GM19193 (cell line): Measurements from ENCODE around the gene PTH1R.

ENCODE experiments used
- POLR2A ChIP-seq: IDR thresholded peaks from 4 replicates; pipeline ENCODE4 v1.6.1; 2011; ENCODE audit not compliant: insufficient read depth, insufficient read length; ENCODE audit errors: extremely low read depth

Gene PTH1R

GRCh38 chr3:46914849-46915248 lies 37.3 kb downstream of the PTH1R start:
- TF ChIP-seq POLR2A: no peak

- no peak for TF ChIP-seq POLR2A
Observed at GRCh38 chr3:46915297-46915822, 37.8 kb downstream of the PTH1R start.

GRCh38 chr3:46916278-46916677 lies 38.8 kb downstream of the PTH1R start:
- no peak for TF ChIP-seq POLR2A

GRCh38 chr3:46916799-46917198 lies 39.3 kb downstream of the PTH1R start:
- no peak for TF ChIP-seq POLR2A

GRCh38 chr3:46917257-46917656 lies 39.7 kb downstream of the PTH1R start:
- no peak for TF ChIP-seq POLR2A

GRCh38 chr3:46918202-46918601 lies 40.7 kb downstream of the PTH1R start:
- no peak for TF ChIP-seq POLR2A

GRCh38 chr3:46918634-46919033 lies 41.1 kb downstream of the PTH1R start:
- TF ChIP-seq POLR2A: no peak

- TF ChIP-seq POLR2A: no peak
Observed at GRCh38 chr3:46921041-46921440, 43.5 kb downstream of the PTH1R start.

GRCh38 chr3:46921871-46922271 lies 44.4 kb downstream of the PTH1R start:
- no peak for TF ChIP-seq POLR2A

- TF ChIP-seq POLR2A: no peak
Observed at GRCh38 chr3:46922426-46922825, 44.9 kb downstream of the PTH1R start.

GRCh38 chr3:46922871-46923558 lies 45.5 kb downstream of the PTH1R start:
- TF ChIP-seq POLR2A: no peak

- no peak for TF ChIP-seq POLR2A
Observed at GRCh38 chr3:46923559-46924350, 46.2 kb downstream of the PTH1R start.

- TF ChIP-seq POLR2A: no peak
Observed at GRCh38 chr3:46924921-46925584, 47.5 kb downstream of the PTH1R start.

- TF ChIP-seq POLR2A: no peak
Observed at GRCh38 chr3:46925585-46925934, 48.0 kb downstream of the PTH1R start.

GRCh38 chr3:46926039-46926438 lies 48.5 kb downstream of the PTH1R start:
- peak; percentile 26 for TF ChIP-seq POLR2A

- TF ChIP-seq POLR2A: no peak
Observed at GRCh38 chr3:46926447-46926846, 48.9 kb downstream of the PTH1R start.

- TF ChIP-seq POLR2A: peak; percentile 46
Observed at GRCh38 chr3:46926871-46927717, 49.6 kb downstream of the PTH1R start.
